Fibroblast of lung (primary cell): ENCODE measurements around the gene OXLD1.
"Not testable (repeated sequence)": the region's sequence is repeated elsewhere in the genome, so short reads cannot be mapped to it uniquely, and the experiment has no call there.

Experiments used
- EZH2 ChIP-seq: IDR thresholded peaks from 2 replicates; pipeline ENCODE4 v1.5.1; 2012; ENCODE audit warnings: low read length, control low read depth, mild to moderate bottlenecking; ENCODE audit errors: missing control alignments
- TF ChIP-seq, protein P1 (sequence below), 2 donors: IDR thresholded peaks in 1 of 2; conservative IDR thresholded peaks in 1 of 2; 1 replicate in 1 of 2; 2 replicates in 1 of 2; pipeline ENCODE4 v1.5.1; 2011 to 2012; ENCODE audit warnings: low read length in 2 of 2, control low read depth in 1 of 2, inconsistent platforms in 1 of 2, low read depth in 1 of 2, mild to moderate bottlenecking in 1 of 2

DNA sequence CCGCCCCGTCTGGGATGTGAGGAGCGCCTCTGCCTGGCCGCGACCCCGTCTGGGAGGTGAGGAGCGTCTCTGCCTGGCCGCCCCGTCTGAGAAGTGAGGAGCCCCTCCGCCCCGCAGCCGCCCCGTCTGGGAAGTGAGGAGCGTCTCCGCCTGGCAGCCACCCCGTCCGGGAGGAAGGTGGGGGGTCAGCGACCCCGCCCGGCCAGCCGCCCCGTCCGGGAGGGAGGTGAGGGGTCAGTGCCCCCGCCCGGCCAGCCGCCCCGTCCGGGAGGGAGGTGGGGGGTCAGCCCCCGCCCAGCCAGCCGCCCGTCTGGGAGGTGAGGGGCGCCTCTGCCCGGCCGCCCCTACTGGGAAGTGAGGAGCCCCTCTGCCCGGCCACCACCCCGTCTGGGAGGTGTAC is 48.1 kb downstream of the OXLD1 start:
- TF ChIP-seq, protein P1, sequence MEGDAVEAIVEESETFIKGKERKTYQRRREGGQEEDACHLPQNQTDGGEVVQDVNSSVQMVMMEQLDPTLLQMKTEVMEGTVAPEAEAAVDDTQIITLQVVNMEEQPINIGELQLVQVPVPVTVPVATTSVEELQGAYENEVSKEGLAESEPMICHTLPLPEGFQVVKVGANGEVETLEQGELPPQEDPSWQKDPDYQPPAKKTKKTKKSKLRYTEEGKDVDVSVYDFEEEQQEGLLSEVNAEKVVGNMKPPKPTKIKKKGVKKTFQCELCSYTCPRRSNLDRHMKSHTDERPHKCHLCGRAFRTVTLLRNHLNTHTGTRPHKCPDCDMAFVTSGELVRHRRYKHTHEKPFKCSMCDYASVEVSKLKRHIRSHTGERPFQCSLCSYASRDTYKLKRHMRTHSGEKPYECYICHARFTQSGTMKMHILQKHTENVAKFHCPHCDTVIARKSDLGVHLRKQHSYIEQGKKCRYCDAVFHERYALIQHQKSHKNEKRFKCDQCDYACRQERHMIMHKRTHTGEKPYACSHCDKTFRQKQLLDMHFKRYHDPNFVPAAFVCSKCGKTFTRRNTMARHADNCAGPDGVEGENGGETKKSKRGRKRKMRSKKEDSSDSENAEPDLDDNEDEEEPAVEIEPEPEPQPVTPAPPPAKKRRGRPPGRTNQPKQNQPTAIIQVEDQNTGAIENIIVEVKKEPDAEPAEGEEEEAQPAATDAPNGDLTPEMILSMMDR (conservative IDR thresholded peaks at IDR 0.05 in 1 of 2, IDR thresholded peaks at IDR 0.05 in 1 of 2; ENCODE audit: low read depth in 1 of 2, low read length in 2 of 2): not testable (repeated sequence)
- TF ChIP-seq EZH2: not testable (repeated sequence)
